ENCODE data around the gene TECTA.

TECTA gene

GRCh38 chr11:121194731-121195596 is 93.9 kb downstream of the TECTA start:
- Histone ChIP-seq H3K9me3 (ENCODE audit: control insufficient read depth in 1 of 2, low read length in 2 of 2) (no peaks in the 10 kb centered on the region), H3K27me3 (ENCODE audit: low read depth, low read length) (no peaks in the 10 kb centered on the region), H3K27ac (ENCODE audit: low read length) (no peak overlapping the region), H3K4me1 (ENCODE audit: control insufficient read depth in 1 of 2, insufficient read depth in 2 of 2, low read length in 2 of 2) (no peaks in the 10 kb centered on the region), H3K4me3 (ENCODE audit: low read depth in 1 of 2, low read length in 2 of 2) (no peak overlapping the region), H3K36me3 (ENCODE audit: control insufficient read depth in 1 of 2, insufficient read depth in 2 of 2, low read length in 2 of 2) (no peaks in the 10 kb centered on the region)

- no peaks in the 10 kb centered on the region for H3K4me1 ChIP-seq (ENCODE audit: control insufficient read depth in 1 of 2, insufficient read depth in 2 of 2, low read length in 2 of 2)
- no peaks in the 10 kb centered on the region for H3K27me3 ChIP-seq (ENCODE audit: low read depth, low read length)
- no peaks in the 10 kb centered on the region for H3K9me3 ChIP-seq (ENCODE audit: control insufficient read depth in 1 of 2, low read length in 2 of 2)
- no peak overlapping the region for H3K27ac ChIP-seq (ENCODE audit: low read length)
- H3K4me3 ChIP-seq (ENCODE audit: low read depth in 1 of 2, low read length in 2 of 2) = no peak overlapping the region
- no peaks in the 10 kb centered on the region for H3K36me3 ChIP-seq (ENCODE audit: control insufficient read depth in 1 of 2, insufficient read depth in 2 of 2, low read length in 2 of 2)
Observed at GRCh38 chr11:121198491-121198890, 97.4 kb downstream of the TECTA start.

GRCh38 chr11:121199516-121199915 is 98.5 kb downstream of the TECTA start:
- no peaks in the 10 kb centered on the region for H3K27me3 ChIP-seq (ENCODE audit: low read depth, low read length)
- H3K4me1 ChIP-seq (ENCODE audit: control insufficient read depth in 1 of 2, insufficient read depth in 2 of 2, low read length in 2 of 2) = no peaks in the 10 kb centered on the region
- no peaks in the 10 kb centered on the region for H3K9me3 ChIP-seq (ENCODE audit: control insufficient read depth in 1 of 2, low read length in 2 of 2)
- H3K4me3 ChIP-seq (ENCODE audit: low read depth in 1 of 2, low read length in 2 of 2) = no peak overlapping the region
- H3K27ac ChIP-seq (ENCODE audit: low read length) = no peak overlapping the region
- no peaks in the 10 kb centered on the region for H3K36me3 ChIP-seq (ENCODE audit: control insufficient read depth in 1 of 2, insufficient read depth in 2 of 2, low read length in 2 of 2)

- H3K9me3 ChIP-seq (ENCODE audit: control insufficient read depth in 1 of 2, low read length in 2 of 2) = no peaks in the 10 kb centered on the region
- no peak overlapping the region for H3K4me3 ChIP-seq (ENCODE audit: low read depth in 1 of 2, low read length in 2 of 2)
- H3K27ac ChIP-seq (ENCODE audit: low read length) = no peak overlapping the region
- no peaks in the 10 kb centered on the region for H3K36me3 ChIP-seq (ENCODE audit: control insufficient read depth in 1 of 2, insufficient read depth in 2 of 2, low read length in 2 of 2)
- H3K4me1 ChIP-seq (ENCODE audit: control insufficient read depth in 1 of 2, insufficient read depth in 2 of 2, low read length in 2 of 2) = no peaks in the 10 kb centered on the region
- H3K27me3 ChIP-seq (ENCODE audit: low read depth, low read length) = no peaks in the 10 kb centered on the region
Observed at GRCh38 chr11:121206810-121207209, 105.8 kb downstream of the TECTA start.

- no peaks in the 10 kb centered on the region for H3K36me3 ChIP-seq (ENCODE audit: control insufficient read depth in 1 of 2, insufficient read depth in 2 of 2, low read length in 2 of 2)
- H3K27me3 ChIP-seq (ENCODE audit: low read depth, low read length) = no peaks in the 10 kb centered on the region
- no peaks in the 10 kb centered on the region for H3K9me3 ChIP-seq (ENCODE audit: control insufficient read depth in 1 of 2, low read length in 2 of 2)
- H3K27ac ChIP-seq (ENCODE audit: low read length) = no peak overlapping the region
- no peak overlapping the region for H3K4me3 ChIP-seq (ENCODE audit: low read depth in 1 of 2, low read length in 2 of 2)
- no peaks in the 10 kb centered on the region for H3K4me1 ChIP-seq (ENCODE audit: control insufficient read depth in 1 of 2, insufficient read depth in 2 of 2, low read length in 2 of 2)
Observed at GRCh38 chr11:121207485-121208115, 106.6 kb downstream of the TECTA start.

- no peaks in the 10 kb centered on the region for H3K4me1 ChIP-seq (ENCODE audit: control insufficient read depth in 1 of 2, insufficient read depth in 2 of 2, low read length in 2 of 2)
- no peaks in the 10 kb centered on the region for H3K9me3 ChIP-seq (ENCODE audit: control insufficient read depth in 1 of 2, low read length in 2 of 2)
- no peaks in the 10 kb centered on the region for H3K27me3 ChIP-seq (ENCODE audit: low read depth, low read length)
- H3K4me3 ChIP-seq (ENCODE audit: low read depth in 1 of 2, low read length in 2 of 2) = no peak overlapping the region
- no peaks in the 10 kb centered on the region for H3K36me3 ChIP-seq (ENCODE audit: control insufficient read depth in 1 of 2, insufficient read depth in 2 of 2, low read length in 2 of 2)
- no peak overlapping the region for H3K27ac ChIP-seq (ENCODE audit: low read length)
Observed at GRCh38 chr11:121210445-121211080, 109.5 kb downstream of the TECTA start.

GRCh38 chr11:121211626-121212025 is 110.6 kb downstream of the TECTA start:
- Histone ChIP-seq H3K4me1 (ENCODE audit: control insufficient read depth in 1 of 2, insufficient read depth in 2 of 2, low read length in 2 of 2) (no peaks in the 10 kb centered on the region), H3K27ac (ENCODE audit: low read length) (no peak overlapping the region), H3K9me3 (ENCODE audit: control insufficient read depth in 1 of 2, low read length in 2 of 2) (no peaks in the 10 kb centered on the region), H3K36me3 (ENCODE audit: control insufficient read depth in 1 of 2, insufficient read depth in 2 of 2, low read length in 2 of 2) (no peaks in the 10 kb centered on the region), H3K27me3 (ENCODE audit: low read depth, low read length) (no peaks in the 10 kb centered on the region), H3K4me3 (ENCODE audit: low read depth in 1 of 2, low read length in 2 of 2) (no peak overlapping the region)

- Histone ChIP-seq H3K36me3 (ENCODE audit: control insufficient read depth in 1 of 2, insufficient read depth in 2 of 2, low read length in 2 of 2) (no peaks in the 10 kb centered on the region), H3K9me3 (ENCODE audit: control insufficient read depth in 1 of 2, low read length in 2 of 2) (no peaks in the 10 kb centered on the region), H3K4me1 (ENCODE audit: control insufficient read depth in 1 of 2, insufficient read depth in 2 of 2, low read length in 2 of 2) (no peaks in the 10 kb centered on the region), H3K27me3 (ENCODE audit: low read depth, low read length) (no peaks in the 10 kb centered on the region), H3K4me3 (ENCODE audit: low read depth in 1 of 2, low read length in 2 of 2) (no peak overlapping the region), H3K27ac (ENCODE audit: low read length) (no peak overlapping the region)
Observed at GRCh38 chr11:121212536-121213361, 111.7 kb downstream of the TECTA start.

- Histone ChIP-seq H3K36me3 (ENCODE audit: control insufficient read depth in 1 of 2, insufficient read depth in 2 of 2, low read length in 2 of 2) (no peaks in the 10 kb centered on the region), H3K27ac (ENCODE audit: low read length) (no peak overlapping the region)
Observed at GRCh38 chr11:121213362-121213893, 112.4 kb downstream of the TECTA start.

GRCh38 chr11:121214861-121215260 is 113.8 kb downstream of the TECTA start:
- H3K36me3 ChIP-seq (ENCODE audit: control insufficient read depth in 1 of 2, insufficient read depth in 2 of 2, low read length in 2 of 2) = no peaks in the 10 kb centered on the region
- H3K27ac ChIP-seq (ENCODE audit: low read length) = no peak overlapping the region

More at GRCh38 chr11:121213362-121213893, 112.4 kb downstream of the TECTA start:
- H3K9me3 ChIP-seq (ENCODE audit: control insufficient read depth in 1 of 2, low read length in 2 of 2) = no peaks in the 10 kb centered on the region
- no peaks in the 10 kb centered on the region for H3K4me1 ChIP-seq (ENCODE audit: control insufficient read depth in 1 of 2, insufficient read depth in 2 of 2, low read length in 2 of 2)
- no peak overlapping the region for H3K4me3 ChIP-seq (ENCODE audit: low read depth in 1 of 2, low read length in 2 of 2)
- H3K27me3 ChIP-seq (ENCODE audit: low read depth, low read length) = no peaks in the 10 kb centered on the region

More at GRCh38 chr11:121214861-121215260, 113.8 kb downstream of the TECTA start:
- Histone ChIP-seq H3K4me1 (ENCODE audit: control insufficient read depth in 1 of 2, insufficient read depth in 2 of 2, low read length in 2 of 2) (no peaks in the 10 kb centered on the region), H3K27me3 (ENCODE audit: low read depth, low read length) (no peaks in the 10 kb centered on the region), H3K9me3 (ENCODE audit: control insufficient read depth in 1 of 2, low read length in 2 of 2) (no peaks in the 10 kb centered on the region), H3K4me3 (ENCODE audit: low read depth in 1 of 2, low read length in 2 of 2) (no peak overlapping the region)

All from muscle layer of duodenum (tissue), 2 donors.